Osteoblast (primary cell): ENCODE data around the gene NFS1. TPM values are rescaled to one million over a fixed set of nuclear protein-coding genes. Genes with fewer than 3 reads are reported as not detected.

ENCODE experiments used
- DNase-seq: peaks from one replicate; pipeline ENCODE4 v3.0.0; 2011; ENCODE audit warnings: low spot score, mixed read lengths; ENCODE audit not compliant: insufficient read length; ENCODE audit errors: missing footprints
- H2AFZ ChIP-seq: 2 replicates; pipeline ENCODE4 v1.6.0; 2011; ENCODE audit warnings: mild to moderate bottlenecking, low read length
- H3K27ac ChIP-seq: 2 replicates; pipeline ENCODE4 v1.5.1; 2011; ENCODE audit warnings: mild to moderate bottlenecking, low read depth, low read length, moderate library complexity
- H3K27me3 ChIP-seq: 2 replicates; pipeline ENCODE4 v1.6.0; 2012; ENCODE audit warnings: mild to moderate bottlenecking, control low read depth, inconsistent platforms, low read length, moderate library complexity; ENCODE audit not compliant: insufficient read depth
- H3K36me3 ChIP-seq: 2 replicates; pipeline ENCODE4 v1.5.1; 2011; ENCODE audit warnings: mild to moderate bottlenecking, low read length, control low read depth, moderate library complexity; ENCODE audit not compliant: insufficient read depth
- H3K4me1 ChIP-seq: 2 replicates; pipeline ENCODE4 v1.5.1; 2011; ENCODE audit warnings: mild to moderate bottlenecking, low read length, control low read depth, moderate library complexity; ENCODE audit not compliant: insufficient read depth
- H3K4me2 ChIP-seq: 2 replicates; pipeline ENCODE4 v1.6.0; 2011; ENCODE audit warnings: mild to moderate bottlenecking, low read length; ENCODE audit not compliant: insufficient read depth
- H3K4me3 ChIP-seq: fragments of 200-600 bp; sonication (generic); 3 replicates; pipeline ENCODE4 v1.5.1; 2012; ENCODE audit warnings: mild to moderate bottlenecking, low read length, inconsistent platforms; ENCODE audit not compliant: insufficient read depth
- H3K79me2 ChIP-seq: 2 replicates; pipeline ENCODE4 v1.6.0; 2012; ENCODE audit warnings: mild to moderate bottlenecking, low read length, control low read depth, inconsistent platforms; ENCODE audit not compliant: insufficient read depth
- H3K9me3 ChIP-seq: 2 replicates; pipeline ENCODE4 v1.5.1; 2011; ENCODE audit warnings: low read depth, low read length, control low read depth
- H4K20me1 ChIP-seq: 2 replicates; pipeline ENCODE4 v1.6.0; 2012; ENCODE audit warnings: mild to moderate bottlenecking, low read length, control low read depth; ENCODE audit not compliant: insufficient read depth
- CTCF ChIP-seq: IDR thresholded peaks from 2 replicates; pipeline ENCODE4 v1.5.1; 2011; ENCODE audit warnings: mild to moderate bottlenecking, low read depth, low read length, moderate library complexity; ENCODE audit errors: extremely low read depth
- total RNA-seq: library from RNA; depleted of rRNA; stranded (reverse); fragments of >200 nt; gene quantifications from 2 replicates; pipeline ENCODE4 v1.2.3, GENCODE V29; 2012

Gene NFS1
- total RNA-seq, 1 donor: 21.7 TPM

DNA sequence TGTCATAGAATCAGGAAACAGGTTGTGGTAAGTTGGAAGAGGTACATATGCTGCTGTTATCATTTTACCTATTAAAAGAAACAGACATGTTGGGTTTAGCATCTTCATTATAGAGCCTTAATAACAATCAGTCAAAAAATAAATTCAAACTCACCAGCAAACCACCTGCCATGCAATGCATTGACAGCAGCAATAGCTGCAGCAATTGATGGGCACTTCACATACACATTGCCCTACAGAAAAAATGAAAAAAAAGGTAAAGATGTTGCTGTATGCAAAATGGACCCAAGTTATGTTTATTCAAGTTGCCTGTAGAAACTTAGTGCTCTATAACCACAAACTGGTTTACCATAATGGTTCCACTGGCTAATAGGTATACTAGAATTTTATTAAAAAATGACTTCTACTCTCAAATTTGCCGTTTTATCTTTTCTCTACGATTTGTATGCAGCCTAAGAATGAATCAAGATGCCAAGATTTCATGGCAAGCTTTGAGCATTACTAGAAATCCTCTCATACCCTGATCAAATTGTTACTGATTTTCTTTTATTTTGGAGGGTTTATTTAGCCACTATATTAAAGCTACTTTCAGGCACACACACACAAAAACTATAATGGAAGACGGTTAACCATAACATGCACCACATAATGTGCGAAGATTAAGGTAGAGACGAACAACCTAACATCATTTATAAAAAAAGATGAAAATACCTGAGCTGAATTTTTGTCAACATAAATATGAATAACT is 5.5 kb upstream of the NFS1 start:
- no peak for TF ChIP-seq CTCF
- H4K20me1 ChIP-seq: peaks cover 44% of the 10 kb centered on the region
- no peaks in the 10 kb centered on the region for H3K27me3 ChIP-seq
- H3K4me3 ChIP-seq: no peak overlapping the region
- peaks cover 81% of the 10 kb centered on the region for H3K36me3 ChIP-seq
- no peak for DNase-seq
- peaks cover 41% of the 10 kb centered on the region for H3K79me2 ChIP-seq
- no peak overlapping the region for H3K27ac ChIP-seq
- no peak overlapping the region for H3K4me2 ChIP-seq
- no peak overlapping the region for H2AFZ ChIP-seq
- H3K9me3 ChIP-seq: no peaks in the 10 kb centered on the region
- H3K4me1 ChIP-seq: peaks cover 20% of the 10 kb centered on the region

DNA sequence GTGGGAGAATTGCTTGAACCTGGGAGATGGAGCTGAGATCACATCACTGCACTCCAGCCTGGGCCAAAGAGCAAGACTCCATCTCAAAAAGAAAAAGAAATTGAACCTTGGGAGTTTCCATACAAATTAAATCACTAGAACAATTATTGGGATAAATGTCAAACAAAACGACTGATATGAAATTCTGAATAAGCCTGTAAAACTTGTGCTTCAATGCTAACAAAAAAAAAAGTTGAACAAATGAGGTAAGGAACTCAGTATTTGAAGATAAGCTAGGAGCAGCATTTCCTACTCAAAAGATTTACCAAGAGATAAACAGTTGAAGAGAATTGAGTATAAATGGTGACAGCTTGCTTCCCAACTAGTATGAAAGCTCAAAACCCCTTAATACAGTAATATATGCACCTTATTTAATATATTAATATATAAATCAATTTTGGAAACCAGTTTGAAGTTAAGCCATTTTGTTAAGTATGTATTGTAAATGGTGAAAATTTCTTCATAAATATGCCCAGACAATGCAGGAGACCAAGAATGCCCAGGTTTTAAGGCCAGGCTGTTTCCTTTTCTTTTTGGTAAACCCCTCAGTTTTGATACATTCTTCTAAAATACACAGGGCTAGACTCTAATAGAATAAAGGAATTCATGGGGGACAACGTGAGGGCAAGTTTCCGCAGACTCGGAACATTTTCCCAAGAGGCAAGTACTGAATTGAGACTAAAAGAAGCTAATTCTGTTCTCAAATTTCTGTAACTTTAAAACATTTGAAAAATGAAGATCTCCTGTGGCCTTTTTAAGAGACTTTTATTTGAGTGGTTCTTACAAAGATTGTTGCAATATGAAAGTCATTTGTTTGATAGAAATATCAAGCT is 3.9 kb upstream of the NFS1 start:
- DNase-seq: peak; percentile 21
- Histone ChIP-seq H3K27me3 (no peaks in the 10 kb centered on the region), H2AFZ (no peak overlapping the region), H4K20me1 (peaks cover 31% of the 10 kb centered on the region), H3K9me3 (no peaks in the 10 kb centered on the region), H3K4me1 (peaks cover 24% of the 10 kb centered on the region), H3K36me3 (peaks cover 65% of the 10 kb centered on the region), H3K27ac (peak overlapping the region; percentile 60), H3K79me2 (peaks cover 44% of the 10 kb centered on the region), H3K4me2 (no peak overlapping the region), H3K4me3 (no peak overlapping the region)
- TF ChIP-seq CTCF: no peak

DNA sequence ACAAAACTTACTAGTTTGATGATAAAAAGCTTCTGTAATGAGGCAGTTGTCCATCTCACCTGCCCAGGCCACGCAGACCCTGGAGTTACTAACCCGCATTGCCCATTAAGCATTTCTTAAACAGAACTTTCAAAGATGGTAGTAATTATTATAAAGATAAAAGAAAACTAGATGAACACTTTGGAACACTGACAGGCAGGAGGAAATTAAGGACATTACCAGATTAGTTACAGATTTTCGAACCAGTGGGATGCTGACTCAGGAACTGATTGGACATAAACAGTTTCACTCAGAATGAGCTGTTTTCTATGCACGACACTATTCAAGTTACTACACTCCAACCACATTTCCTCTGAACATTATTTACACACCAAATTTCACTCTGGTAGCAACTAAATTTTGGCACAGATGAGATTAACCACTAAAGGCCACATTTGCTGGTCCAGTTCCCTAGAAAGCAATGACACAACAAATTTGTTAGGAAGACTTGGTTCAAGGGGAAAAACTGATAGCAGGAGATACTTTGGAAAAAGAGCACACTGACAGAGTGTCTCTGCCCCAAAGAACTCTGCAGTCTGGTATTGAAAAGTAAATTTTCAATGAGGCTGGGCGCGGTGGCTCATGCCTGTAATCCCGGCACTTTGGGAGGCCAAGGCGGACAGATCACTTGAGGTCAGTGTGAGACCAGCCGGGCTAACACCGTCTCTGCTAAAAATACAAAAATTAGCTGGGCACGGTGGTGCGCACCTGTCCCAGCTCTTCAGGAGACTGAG is 3.1 kb upstream of the NFS1 start:
- H3K36me3 ChIP-seq: peaks cover 57% of the 10 kb centered on the region
- peaks cover 25% of the 10 kb centered on the region for H4K20me1 ChIP-seq
- H3K9me3 ChIP-seq: no peaks in the 10 kb centered on the region
- no peaks in the 10 kb centered on the region for H3K27me3 ChIP-seq
- peak; percentile 48 for DNase-seq
- no peak overlapping the region for H2AFZ ChIP-seq
- H3K4me2 ChIP-seq: no peak overlapping the region
- no peak for TF ChIP-seq CTCF
- H3K4me3 ChIP-seq: no peak overlapping the region
- peak overlapping the region; percentile 60 for H3K27ac ChIP-seq
- peaks cover 47% of the 10 kb centered on the region for H3K79me2 ChIP-seq
- H3K4me1 ChIP-seq: peaks cover 30% of the 10 kb centered on the region
